Retinal pigment epithelial cell (primary cell): Measurements from ENCODE around the gene ANTXR2.

Source experiments
- DNase-seq: peaks from one replicate; pipeline ENCODE4 v3.0.0-alpha.2; 2010; ENCODE audit warnings: low read depth
- H3K4me3 ChIP-seq: 2 replicates; pipeline ENCODE4 v1.5.1; 2011; ENCODE audit warnings: mild to moderate bottlenecking, low read length, control low read depth, moderate library complexity
- TF ChIP-seq, protein P1 (sequence below): conservative IDR thresholded peaks from 2 replicates; pipeline ENCODE4 v1.5.1; 2011; ENCODE audit warnings: low read depth, low read length, control low read depth, inconsistent platforms

The ANTXR2 gene

DNA sequence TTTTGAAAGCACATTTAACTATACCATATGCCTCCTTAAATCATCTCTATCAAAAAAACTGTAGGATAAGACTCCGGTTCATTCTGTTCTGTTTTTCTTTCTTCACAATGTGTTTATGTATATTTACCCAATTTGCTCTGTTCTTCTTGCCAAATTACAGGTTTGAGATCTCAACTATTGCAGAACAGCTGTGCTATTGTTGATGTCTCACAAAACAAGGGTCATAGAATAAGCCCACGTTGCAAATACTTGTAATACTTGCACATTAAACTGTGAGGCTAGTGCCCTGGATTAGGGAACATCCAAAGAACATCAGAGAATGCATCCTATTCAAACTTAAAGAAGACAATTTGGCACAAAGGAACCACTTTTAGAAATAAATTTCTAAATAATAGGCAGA is 45.4 kb downstream of the ANTXR2 start:
- no peak for DNase-seq
- TF ChIP-seq, protein P1, sequence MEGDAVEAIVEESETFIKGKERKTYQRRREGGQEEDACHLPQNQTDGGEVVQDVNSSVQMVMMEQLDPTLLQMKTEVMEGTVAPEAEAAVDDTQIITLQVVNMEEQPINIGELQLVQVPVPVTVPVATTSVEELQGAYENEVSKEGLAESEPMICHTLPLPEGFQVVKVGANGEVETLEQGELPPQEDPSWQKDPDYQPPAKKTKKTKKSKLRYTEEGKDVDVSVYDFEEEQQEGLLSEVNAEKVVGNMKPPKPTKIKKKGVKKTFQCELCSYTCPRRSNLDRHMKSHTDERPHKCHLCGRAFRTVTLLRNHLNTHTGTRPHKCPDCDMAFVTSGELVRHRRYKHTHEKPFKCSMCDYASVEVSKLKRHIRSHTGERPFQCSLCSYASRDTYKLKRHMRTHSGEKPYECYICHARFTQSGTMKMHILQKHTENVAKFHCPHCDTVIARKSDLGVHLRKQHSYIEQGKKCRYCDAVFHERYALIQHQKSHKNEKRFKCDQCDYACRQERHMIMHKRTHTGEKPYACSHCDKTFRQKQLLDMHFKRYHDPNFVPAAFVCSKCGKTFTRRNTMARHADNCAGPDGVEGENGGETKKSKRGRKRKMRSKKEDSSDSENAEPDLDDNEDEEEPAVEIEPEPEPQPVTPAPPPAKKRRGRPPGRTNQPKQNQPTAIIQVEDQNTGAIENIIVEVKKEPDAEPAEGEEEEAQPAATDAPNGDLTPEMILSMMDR = no peak

DNA sequence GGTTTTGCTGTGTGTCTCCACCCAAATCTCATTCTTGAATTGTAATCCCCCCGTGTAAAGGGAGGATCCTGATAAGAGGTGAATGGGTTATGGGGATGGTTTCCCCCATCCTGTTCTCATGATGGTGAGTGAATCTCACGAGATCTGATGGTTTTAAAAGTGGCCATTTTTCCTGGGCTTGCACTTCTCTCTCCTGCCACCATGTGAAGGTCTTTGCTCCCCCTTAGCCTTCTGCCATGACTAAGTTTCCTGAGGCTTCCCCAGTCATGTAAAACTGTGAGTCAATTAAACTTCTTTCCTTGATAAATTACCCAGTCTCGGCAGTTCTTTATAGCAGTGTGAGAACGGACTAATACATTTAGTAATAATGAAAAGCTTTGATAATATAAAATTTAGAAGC is 46.9 kb downstream of the ANTXR2 start:
- TF ChIP-seq, protein P1 = no peak
- no peak overlapping the region for H3K4me3 ChIP-seq
- no peak for DNase-seq

More for the DNA sequence above, 45.4 kb downstream of the ANTXR2 start:
- H3K4me3 ChIP-seq = no peak overlapping the region

DNA sequence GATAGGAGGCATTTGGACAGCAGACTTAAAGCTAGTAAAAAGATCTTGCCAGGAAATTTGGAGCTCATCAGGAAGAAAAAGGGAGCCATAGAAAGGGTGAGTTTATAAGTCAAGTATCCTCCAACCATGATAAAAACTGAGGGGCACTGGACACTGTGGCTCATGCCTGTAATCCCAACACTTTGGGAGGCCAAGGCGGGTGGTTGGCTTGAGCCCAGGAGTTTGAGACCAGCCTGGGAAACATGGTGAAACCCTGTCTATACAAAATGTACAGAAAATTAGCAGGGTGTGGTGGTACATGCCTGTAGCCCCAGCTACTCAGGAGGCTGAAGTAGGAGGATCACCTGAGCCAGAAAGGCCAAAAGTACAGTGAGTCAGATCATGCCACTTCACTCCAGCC is 48.7 kb downstream of the ANTXR2 start:
- TF ChIP-seq, protein P1 = no peak
- H3K4me3 ChIP-seq = no peak overlapping the region
- no peak for DNase-seq

DNA sequence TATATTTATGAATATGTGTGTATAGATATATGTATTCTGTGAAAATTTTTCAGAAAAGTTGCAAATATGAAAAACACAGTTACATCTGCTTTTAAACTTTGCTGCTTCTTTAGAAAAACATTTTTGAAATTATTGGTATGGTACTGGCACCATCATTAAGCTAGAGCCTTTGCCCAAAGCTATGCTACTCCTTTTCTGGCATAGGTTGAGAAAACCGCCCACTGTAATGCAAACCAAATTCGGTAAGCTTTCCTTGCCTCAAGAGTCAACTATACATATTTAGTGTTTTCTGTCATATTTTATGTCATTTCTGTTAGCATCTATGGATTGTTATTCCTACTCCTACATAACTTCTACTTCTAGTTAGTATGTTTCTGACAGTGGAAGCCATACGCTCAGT is 50.7 kb downstream of the ANTXR2 start:
- no peak for DNase-seq
- TF ChIP-seq, protein P1 = no peak
- no peak overlapping the region for H3K4me3 ChIP-seq

DNA sequence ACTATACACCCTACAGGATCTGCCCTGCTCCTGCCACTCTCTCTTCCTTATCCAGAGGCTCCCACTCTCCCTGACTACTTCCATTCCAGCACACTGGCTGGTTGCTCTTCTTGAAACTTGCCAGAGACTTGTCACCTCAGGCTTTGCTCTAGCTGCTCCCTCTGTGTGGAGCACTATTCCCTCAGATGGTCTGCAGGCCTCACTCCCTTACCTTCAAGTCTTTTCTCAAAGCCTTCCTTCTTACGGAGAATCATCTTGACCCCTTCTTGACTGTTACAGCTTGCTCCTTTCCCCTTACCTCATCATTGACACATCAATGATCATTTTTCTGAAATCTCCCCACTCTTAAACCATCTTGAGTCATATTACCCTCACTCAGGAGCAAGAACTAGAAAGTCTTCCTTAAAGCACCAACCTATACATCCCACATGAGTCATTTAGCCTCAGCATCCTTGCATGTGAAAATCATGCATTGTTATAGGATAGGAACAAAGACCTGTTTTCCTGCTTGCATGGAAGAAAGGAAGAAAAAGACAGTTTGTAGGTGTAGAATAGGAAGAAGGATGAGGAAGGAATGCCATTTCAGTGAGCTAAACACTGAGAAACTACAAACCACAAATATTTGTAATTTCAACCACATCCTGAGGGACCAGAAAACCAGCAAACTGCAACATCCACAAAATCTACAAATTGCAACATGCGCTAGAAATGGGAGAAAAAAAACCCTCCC is 55.7 kb downstream of the ANTXR2 start:
- H3K4me3 ChIP-seq = no peak overlapping the region
- no peak for DNase-seq
- TF ChIP-seq, protein P1 = no peak

DNA sequence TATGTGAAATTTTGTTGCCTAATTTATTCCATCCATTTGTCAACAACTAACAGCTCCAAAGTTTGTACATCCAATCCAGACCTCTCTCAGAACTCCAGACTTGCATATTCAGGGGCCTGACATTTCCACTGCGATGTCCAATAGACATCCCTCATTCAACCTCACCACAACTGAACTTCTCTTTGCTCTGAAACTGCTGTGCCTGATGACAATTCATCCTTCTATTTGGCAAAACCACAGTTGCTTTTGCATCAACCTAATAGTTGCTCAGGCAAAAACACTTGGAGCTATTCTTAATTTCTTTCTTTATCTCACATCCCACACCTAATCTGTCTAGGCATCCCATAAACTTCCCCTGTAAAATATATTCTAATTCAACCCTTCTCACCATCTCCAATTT is 56.5 kb downstream of the ANTXR2 start:
- TF ChIP-seq, protein P1 = no peak
- H3K4me3 ChIP-seq = no peak overlapping the region
- no peak for DNase-seq

DNA sequence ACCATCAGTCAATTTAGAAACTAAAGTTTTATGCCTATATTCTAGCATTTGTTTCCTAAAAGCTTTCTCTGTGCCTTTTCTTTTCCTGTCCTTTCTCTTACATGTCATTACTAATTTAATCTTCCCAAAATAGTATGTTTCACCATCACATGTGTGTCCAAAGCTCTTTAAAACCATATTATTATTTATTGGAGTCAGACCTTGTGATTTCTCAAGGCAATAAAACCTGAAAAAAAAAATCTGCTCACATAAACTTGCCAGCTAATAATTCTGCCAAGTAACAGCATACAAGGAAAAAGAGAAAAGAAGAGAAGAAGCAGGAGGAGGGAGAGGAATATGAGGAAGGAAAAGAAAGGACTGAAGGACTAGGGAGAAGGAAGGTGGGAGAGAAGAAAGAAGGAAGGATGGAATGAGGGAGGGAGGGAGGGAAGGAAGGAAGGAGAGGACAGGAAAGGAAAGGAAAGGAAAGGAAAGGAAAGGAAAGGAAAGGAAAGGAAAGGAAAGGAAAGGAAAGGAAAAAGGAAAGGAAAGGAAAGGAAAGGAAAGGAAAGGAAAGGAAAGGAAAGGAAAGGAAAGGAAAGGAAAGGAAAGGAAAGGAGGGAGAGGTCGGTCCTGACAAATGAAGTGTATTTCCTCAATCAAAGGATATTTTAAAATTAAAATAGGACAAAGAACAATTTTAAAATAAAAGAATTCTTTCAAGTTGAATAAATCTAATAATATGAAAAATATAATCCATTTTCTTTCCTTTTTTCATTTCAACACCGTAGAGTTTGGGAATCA is 57.4 kb downstream of the ANTXR2 start:
- TF ChIP-seq, protein P1 = no peak
- no peak for DNase-seq
- no peak overlapping the region for H3K4me3 ChIP-seq
